Measurements from ENCODE around the gene CD82. TPM values are rescaled to one million over a fixed set of nuclear protein-coding genes. Genes with fewer than 3 reads are reported as not detected.

CD82 gene
- total and polyA plus RNA-seq, 2 of the 13 experiments (the other 11 are each of a cell fraction or from before 2014, with no cell fraction given), result 0.05 TPM; not detected in 1

DNA sequence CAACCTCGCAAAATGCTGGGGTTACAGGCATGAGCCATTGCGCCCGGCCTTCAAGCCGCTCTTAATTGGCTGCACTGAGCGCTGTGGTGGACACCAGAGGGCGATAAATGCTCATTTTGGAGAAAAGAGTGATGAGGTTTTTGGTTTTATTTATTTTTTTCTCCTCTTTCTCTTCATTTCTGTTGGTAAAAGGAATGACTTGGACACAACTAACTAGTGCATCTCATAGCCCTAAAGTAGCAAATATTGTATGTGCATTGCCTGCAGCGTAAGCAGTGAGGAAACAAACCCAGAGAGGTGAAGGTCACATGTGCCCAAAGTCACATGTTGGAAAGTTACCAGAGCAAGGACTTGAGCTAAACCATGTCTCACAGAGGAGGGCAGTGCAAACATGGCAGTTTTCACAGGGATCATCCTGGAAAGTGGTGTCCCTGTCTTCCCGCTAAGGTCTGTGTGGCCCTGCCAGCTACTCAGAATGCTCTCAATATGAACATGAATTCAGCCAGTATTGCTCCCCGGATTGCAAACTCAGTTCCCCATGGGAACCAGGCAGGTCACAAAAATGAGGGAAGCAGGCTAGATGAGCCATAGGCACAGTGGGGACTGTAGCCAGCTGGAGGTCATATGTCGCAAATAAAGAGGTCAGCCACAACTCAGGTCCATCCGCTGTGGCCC is 8.6 kb upstream of the CD82 start (continued):
- TF ChIP-seq, protein P1, sequence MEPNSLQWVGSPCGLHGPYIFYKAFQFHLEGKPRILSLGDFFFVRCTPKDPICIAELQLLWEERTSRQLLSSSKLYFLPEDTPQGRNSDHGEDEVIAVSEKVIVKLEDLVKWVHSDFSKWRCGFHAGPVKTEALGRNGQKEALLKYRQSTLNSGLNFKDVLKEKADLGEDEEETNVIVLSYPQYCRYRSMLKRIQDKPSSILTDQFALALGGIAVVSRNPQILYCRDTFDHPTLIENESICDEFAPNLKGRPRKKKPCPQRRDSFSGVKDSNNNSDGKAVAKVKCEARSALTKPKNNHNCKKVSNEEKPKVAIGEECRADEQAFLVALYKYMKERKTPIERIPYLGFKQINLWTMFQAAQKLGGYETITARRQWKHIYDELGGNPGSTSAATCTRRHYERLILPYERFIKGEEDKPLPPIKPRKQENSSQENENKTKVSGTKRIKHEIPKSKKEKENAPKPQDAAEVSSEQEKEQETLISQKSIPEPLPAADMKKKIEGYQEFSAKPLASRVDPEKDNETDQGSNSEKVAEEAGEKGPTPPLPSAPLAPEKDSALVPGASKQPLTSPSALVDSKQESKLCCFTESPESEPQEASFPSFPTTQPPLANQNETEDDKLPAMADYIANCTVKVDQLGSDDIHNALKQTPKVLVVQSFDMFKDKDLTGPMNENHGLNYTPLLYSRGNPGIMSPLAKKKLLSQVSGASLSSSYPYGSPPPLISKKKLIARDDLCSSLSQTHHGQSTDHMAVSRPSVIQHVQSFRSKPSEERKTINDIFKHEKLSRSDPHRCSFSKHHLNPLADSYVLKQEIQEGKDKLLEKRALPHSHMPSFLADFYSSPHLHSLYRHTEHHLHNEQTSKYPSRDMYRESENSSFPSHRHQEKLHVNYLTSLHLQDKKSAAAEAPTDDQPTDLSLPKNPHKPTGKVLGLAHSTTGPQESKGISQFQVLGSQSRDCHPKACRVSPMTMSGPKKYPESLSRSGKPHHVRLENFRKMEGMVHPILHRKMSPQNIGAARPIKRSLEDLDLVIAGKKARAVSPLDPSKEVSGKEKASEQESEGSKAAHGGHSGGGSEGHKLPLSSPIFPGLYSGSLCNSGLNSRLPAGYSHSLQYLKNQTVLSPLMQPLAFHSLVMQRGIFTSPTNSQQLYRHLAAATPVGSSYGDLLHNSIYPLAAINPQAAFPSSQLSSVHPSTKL (CRISPR knock-in tag; IDR thresholded peaks at IDR 0.05), result 0 out of 2 replicates have a peak, but pooled peaks have one; percentile 13
- TF ChIP-seq ZNF263 (CRISPR knock-in tag; IDR thresholded peaks at IDR 0.05), result no peak
- TF ChIP-seq, protein P2, sequence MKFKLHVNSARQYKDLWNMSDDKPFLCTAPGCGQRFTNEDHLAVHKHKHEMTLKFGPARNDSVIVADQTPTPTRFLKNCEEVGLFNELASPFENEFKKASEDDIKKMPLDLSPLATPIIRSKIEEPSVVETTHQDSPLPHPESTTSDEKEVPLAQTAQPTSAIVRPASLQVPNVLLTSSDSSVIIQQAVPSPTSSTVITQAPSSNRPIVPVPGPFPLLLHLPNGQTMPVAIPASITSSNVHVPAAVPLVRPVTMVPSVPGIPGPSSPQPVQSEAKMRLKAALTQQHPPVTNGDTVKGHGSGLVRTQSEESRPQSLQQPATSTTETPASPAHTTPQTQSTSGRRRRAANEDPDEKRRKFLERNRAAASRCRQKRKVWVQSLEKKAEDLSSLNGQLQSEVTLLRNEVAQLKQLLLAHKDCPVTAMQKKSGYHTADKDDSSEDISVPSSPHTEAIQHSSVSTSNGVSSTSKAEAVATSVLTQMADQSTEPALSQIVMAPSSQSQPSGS (CRISPR knock-in tag; IDR thresholded peaks at IDR 0.05), result no peak
- TF ChIP-seq, protein P3, sequence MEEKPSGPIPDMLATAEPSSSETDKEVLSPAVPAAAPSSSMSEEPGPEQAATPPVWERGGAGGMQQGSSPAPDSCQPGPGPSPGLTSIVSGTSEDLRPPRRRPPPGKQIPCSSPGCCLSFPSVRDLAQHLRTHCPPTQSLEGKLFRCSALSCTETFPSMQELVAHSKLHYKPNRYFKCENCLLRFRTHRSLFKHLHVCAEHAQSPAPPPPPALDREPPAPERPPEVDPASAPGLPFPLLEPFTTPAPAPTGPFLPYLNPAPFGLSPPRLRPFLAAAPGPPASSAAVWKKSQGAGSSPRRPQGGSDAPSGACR (CRISPR knock-in tag; IDR thresholded peaks at IDR 0.05), result no peak
- TF ChIP-seq, protein P4, sequence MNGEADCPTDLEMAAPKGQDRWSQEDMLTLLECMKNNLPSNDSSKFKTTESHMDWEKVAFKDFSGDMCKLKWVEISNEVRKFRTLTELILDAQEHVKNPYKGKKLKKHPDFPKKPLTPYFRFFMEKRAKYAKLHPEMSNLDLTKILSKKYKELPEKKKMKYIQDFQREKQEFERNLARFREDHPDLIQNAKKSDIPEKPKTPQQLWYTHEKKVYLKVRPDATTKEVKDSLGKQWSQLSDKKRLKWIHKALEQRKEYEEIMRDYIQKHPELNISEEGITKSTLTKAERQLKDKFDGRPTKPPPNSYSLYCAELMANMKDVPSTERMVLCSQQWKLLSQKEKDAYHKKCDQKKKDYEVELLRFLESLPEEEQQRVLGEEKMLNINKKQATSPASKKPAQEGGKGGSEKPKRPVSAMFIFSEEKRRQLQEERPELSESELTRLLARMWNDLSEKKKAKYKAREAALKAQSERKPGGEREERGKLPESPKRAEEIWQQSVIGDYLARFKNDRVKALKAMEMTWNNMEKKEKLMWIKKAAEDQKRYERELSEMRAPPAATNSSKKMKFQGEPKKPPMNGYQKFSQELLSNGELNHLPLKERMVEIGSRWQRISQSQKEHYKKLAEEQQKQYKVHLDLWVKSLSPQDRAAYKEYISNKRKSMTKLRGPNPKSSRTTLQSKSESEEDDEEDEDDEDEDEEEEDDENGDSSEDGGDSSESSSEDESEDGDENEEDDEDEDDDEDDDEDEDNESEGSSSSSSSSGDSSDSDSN (CRISPR knock-in tag; IDR thresholded peaks at IDR 0.05), result no peak
- TF ChIP-seq NFKB2 (CRISPR knock-in tag; IDR thresholded peaks at IDR 0.05; ENCODE audit: borderline replicate concordance), result no peak
- TF ChIP-seq, protein P5, sequence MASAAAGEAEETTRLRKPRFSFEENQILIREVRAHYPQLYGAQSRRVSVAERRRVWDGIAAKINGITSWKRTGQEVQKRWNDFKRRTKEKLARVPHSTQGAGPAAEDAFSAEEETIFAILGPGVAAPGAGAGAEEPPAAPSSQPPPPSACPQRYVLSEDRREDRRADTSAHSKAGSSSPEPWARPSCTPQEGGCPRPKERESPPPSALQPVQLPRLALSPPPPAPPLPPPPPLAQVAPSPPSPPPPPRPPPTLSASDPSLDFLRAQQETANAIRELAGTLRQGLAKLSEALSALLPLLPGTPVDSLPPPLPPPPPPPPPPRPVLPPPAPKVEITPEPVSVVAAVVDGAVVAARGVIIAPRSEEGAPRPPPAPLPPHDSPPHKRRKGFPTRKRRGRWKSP (CRISPR knock-in tag; IDR thresholded peaks at IDR 0.05), result 0 out of 2 replicates have a peak, but pooled peaks have one; percentile 23
- TF ChIP-seq, protein P6, sequence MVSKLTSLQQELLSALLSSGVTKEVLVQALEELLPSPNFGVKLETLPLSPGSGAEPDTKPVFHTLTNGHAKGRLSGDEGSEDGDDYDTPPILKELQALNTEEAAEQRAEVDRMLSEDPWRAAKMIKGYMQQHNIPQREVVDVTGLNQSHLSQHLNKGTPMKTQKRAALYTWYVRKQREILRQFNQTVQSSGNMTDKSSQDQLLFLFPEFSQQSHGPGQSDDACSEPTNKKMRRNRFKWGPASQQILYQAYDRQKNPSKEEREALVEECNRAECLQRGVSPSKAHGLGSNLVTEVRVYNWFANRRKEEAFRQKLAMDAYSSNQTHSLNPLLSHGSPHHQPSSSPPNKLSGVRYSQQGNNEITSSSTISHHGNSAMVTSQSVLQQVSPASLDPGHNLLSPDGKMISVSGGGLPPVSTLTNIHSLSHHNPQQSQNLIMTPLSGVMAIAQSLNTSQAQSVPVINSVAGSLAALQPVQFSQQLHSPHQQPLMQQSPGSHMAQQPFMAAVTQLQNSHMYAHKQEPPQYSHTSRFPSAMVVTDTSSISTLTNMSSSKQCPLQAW (CRISPR knock-in tag; IDR thresholded peaks at IDR 0.05), result 0 out of 2 replicates have a peak, but pooled peaks have one; percentile 16
- TF ChIP-seq ZNF75D (CRISPR knock-in tag; IDR thresholded peaks at IDR 0.05; ENCODE audit: borderline replicate concordance), result no peak
- TF ChIP-seq SMC3 (IDR thresholded peaks at IDR 0.05; ENCODE audit: low read length), result peak; percentile 77
- TF ChIP-seq ZNF720 (CRISPR knock-in tag; IDR thresholded peaks at IDR 0.05), result no peak
- TF ChIP-seq NR2F1 (CRISPR knock-in tag; IDR thresholded peaks at IDR 0.05), result peak; percentile 13 to 60; a peak in 2 of 4 replicates
- TF ChIP-seq, protein P7, sequence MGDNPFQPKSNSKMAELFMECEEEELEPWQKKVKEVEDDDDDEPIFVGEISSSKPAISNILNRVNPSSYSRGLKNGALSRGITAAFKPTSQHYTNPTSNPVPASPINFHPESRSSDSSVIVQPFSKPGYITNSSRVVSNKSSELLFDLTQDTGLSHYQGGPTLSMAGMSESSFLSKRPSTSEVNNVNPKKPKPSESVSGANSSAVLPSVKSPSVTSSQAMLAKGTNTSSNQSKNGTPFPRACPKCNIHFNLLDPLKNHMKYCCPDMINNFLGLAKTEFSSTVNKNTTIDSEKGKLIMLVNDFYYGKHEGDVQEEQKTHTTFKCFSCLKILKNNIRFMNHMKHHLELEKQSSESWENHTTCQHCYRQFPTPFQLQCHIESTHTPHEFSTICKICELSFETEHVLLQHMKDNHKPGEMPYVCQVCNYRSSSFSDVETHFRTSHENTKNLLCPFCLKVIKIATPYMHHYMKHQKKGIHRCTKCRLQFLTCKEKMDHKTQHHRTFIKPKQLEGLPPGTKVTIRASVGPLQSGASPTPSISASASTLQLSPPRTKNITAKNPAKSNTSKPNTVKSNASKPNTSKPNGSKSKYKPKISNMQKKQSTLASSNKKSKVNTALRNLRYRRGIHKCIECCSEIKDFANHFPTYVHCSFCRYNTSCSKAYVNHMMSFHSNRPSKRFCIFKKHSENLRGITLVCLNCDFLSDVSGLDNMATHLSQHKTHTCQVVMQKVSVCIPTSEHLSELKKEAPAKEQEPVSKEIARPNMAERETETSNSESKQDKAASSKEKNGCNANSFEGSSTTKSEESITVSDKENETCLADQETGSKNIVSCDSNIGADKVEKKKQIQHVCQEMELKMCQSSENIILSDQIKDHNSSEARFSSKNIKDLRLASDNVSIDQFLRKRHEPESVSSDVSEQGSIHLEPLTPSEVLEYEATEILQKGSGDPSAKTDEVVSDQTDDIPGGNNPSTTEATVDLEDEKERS (CRISPR knock-in tag; IDR thresholded peaks at IDR 0.05), result no peak
